Lung (tissue), 12 donors: ENCODE results near the gene FLNB. TPM values are rescaled to one million over a fixed set of nuclear protein-coding genes. Genes with fewer than 3 reads are reported as not detected.

Experiments
- ATAC-seq: fragments of 200-7000 bp; cut with Tn5 transposase; one replicate; pipeline ENCODE4 v1.9.1; 2020; ENCODE audit warnings: moderate number of reproducible peaks; ENCODE audit not compliant: insufficient read depth, low FRiP score
- DNase-seq, 3 donors: peaks; one replicate each; pipeline ENCODE4 v3.0.0-alpha.2; 2013 to 2017
- H3K27ac ChIP-seq, 2 donors: one replicate each; pipeline ENCODE4 v1.5.1; 2013; ENCODE audit warnings: mild to moderate bottlenecking in 2 of 2, moderate library complexity in 2 of 2, control low read depth in 1 of 2, inconsistent platforms in 1 of 2, low read depth in 1 of 2, low read length in 1 of 2
- H3K27me3 ChIP-seq, 3 donors: one replicate each; pipeline ENCODE4 v1.5.1; 2013; ENCODE audit warnings: low read length in 2 of 3; ENCODE audit not compliant: control insufficient read depth in 3 of 3, insufficient read depth in 3 of 3
- H3K36me3 ChIP-seq, 4 donors: one replicate each; pipeline ENCODE4 v1.5.1; 2013; ENCODE audit warnings: low read length in 4 of 4, mild to moderate bottlenecking in 1 of 4, moderate library complexity in 1 of 4; ENCODE audit not compliant: control insufficient read depth in 4 of 4, insufficient read depth in 4 of 4
- H3K4me1 ChIP-seq, 5 donors: one replicate each; pipeline ENCODE4 v1.5.1; 2013; ENCODE audit warnings: low read length in 5 of 5, mild to moderate bottlenecking in 2 of 5, moderate library complexity in 1 of 5; ENCODE audit not compliant: control insufficient read depth in 5 of 5, insufficient read depth in 5 of 5
- H3K4me3 ChIP-seq: one replicate; pipeline ENCODE4 v1.5.1; 2013; ENCODE audit warnings: mild to moderate bottlenecking, control low read depth, moderate library complexity
- H3K9ac ChIP-seq, 2 donors: one replicate each; pipeline ENCODE4 v1.5.1; 2013; ENCODE audit warnings: low read length in 2 of 2, control low read depth in 1 of 2; ENCODE audit not compliant: insufficient read depth in 1 of 2
- H3K9me3 ChIP-seq, 4 donors: one replicate each; pipeline ENCODE4 v1.5.1; 2013; ENCODE audit warnings: low read length in 3 of 4, mild to moderate bottlenecking in 1 of 4, moderate library complexity in 1 of 4; ENCODE audit not compliant: control insufficient read depth in 4 of 4, insufficient read depth in 3 of 4
- CTCF ChIP-seq: IDR thresholded peaks from 2 replicates; pipeline ENCODE4 v1.5.1; 2012; ENCODE audit warnings: mild to moderate bottlenecking; ENCODE audit errors: control extremely low read depth, extremely low read depth
- WGBS, 2 donors: extraction: QIAGEN DNeasy Blood & Tissue Kit; methylation state at CpG; one replicate each; pipeline ENCODE4 v1.1.7; 2013; 5-methylcytosine and 5-hydroxymethylcytosine counted together
- polyA plus RNA-seq, 2 donors: library from polyadenylated mRNA; stranded (reverse); fragments of 200-250 nt; gene quantifications; one replicate each; pipeline ENCODE4 v1.2.1, GENCODE V29; 2013
- total RNA-seq, 2 donors: library from RNA; depleted of rRNA in 1 of 2; stranded (reverse); fragments of >200 nt in 1 of 2; gene quantifications; one replicate each; pipeline ENCODE4 v1.2.1, GENCODE V29; 2014 to 2021
- donor health status: control.
- donor health status: control.
- donor health status: Bipolar disorder and iron deficiency.
- donor health status: healthy.
- donor health status: DM: yes; HTN: yes; CAD: no.

FLNB gene
- total and polyA plus RNA-seq, 4 donors: 32.4 to 122 (median 93.7) TPM

GRCh38 chr3:58183891-58184290 lies 175.7 kb downstream of the FLNB start:
- ATAC-seq (no peak), DNase-seq (no peak)
- Histone ChIP-seq H3K9me3 (no peaks in the 10 kb centered on the region), H3K9ac (no peak overlapping the region), H3K27me3 (no peaks in the 10 kb centered on the region), H3K27ac (no peak overlapping the region), H3K36me3 (no peaks in the 10 kb centered on the region), H3K4me1 (peaks cover 0 to 2% (median 0%) of the 10 kb centered on the region in 5 donors), H3K4me3 (no peak overlapping the region)
- no peak for TF ChIP-seq CTCF
- WGBS, 2 donors: 95 to 96% methylated on average over 12 of the region's 12 CpGs

- DNase-seq: no peak
- Histone ChIP-seq H3K36me3 (no peaks in the 10 kb centered on the region), H3K9me3 (no peaks in the 10 kb centered on the region), H3K27me3 (no peaks in the 10 kb centered on the region), H3K27ac (no peak overlapping the region), H3K9ac (no peak overlapping the region), H3K4me3 (no peak overlapping the region), H3K4me1 (peaks cover 0 to 3% (median 0%) of the 10 kb centered on the region in 5 donors)
- no peak for ATAC-seq
- TF ChIP-seq CTCF: no peak
- WGBS, 2 donors: 94 to 96% methylated on average over 11 of the region's 11 CpGs
Observed at GRCh38 chr3:58184309-58184981, 176.2 kb downstream of the FLNB start.

- no peak for TF ChIP-seq CTCF
- Histone ChIP-seq H3K27ac (no peak overlapping the region), H3K9me3 (no peaks in the 10 kb centered on the region), H3K27me3 (no peaks in the 10 kb centered on the region), H3K9ac (no peak overlapping the region), H3K4me3 (no peak overlapping the region), H3K36me3 (no peaks in the 10 kb centered on the region), H3K4me1 (peaks cover 0 to 3% (median 0%) of the 10 kb centered on the region in 5 donors)
- DNase-seq: no peak
- no peak for ATAC-seq
- 92 to 94% methylated on average over 7 of the region's 7 CpGs for WGBS, 2 donors
Observed at GRCh38 chr3:58184982-58185360, 176.7 kb downstream of the FLNB start.

- TF ChIP-seq CTCF: no peak
- ATAC-seq (no peak), DNase-seq (no peak)
- Histone ChIP-seq H3K4me1 (peaks cover 0 to 3% (median 0%) of the 10 kb centered on the region in 5 donors), H3K4me3 (no peak overlapping the region), H3K9ac (no peak overlapping the region), H3K9me3 (no peaks in the 10 kb centered on the region), H3K27me3 (no peaks in the 10 kb centered on the region), H3K27ac (no peak overlapping the region), H3K36me3 (no peaks in the 10 kb centered on the region)
- WGBS, 2 donors: 74 to 86% methylated on average over 6 of the region's 6 CpGs
Observed at GRCh38 chr3:58188173-58188564, 179.9 kb downstream of the FLNB start.
